ENCODE data around the gene ZNF714.

DNA sequence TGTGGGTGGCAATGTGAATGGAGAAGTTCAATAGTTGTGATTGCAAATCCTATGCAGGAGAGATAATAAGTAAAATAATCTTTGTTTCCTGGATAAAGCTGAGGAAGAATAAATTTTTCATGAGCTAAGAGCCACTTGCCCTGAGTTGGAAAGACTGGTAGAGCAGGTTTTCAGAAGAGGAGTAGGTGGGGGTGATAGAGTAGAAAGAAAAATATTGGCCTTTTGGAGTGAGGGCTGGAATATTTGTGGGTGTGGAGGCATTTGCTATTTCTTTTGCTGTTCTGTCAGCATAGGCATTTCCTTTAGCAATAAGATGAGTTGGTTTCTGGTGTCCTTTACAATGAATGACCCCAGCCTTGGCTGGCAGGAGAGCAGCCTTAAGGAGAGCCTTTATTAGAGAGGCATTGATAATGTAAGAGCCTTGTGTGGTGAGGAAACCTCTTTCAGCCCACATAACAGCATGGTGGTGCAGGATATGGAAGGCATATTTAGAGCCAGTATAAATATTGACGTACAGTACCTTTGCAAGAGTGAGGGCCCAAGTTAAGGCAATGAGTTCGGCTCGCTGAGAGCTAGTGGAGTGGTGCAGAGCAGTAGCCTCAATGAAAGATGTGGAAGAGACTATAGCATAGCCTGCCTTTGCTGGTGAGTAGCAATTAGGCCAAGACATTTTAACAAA is 48.2 kb downstream of the ZNF714 start:
- TF ChIP-seq, protein P1, sequence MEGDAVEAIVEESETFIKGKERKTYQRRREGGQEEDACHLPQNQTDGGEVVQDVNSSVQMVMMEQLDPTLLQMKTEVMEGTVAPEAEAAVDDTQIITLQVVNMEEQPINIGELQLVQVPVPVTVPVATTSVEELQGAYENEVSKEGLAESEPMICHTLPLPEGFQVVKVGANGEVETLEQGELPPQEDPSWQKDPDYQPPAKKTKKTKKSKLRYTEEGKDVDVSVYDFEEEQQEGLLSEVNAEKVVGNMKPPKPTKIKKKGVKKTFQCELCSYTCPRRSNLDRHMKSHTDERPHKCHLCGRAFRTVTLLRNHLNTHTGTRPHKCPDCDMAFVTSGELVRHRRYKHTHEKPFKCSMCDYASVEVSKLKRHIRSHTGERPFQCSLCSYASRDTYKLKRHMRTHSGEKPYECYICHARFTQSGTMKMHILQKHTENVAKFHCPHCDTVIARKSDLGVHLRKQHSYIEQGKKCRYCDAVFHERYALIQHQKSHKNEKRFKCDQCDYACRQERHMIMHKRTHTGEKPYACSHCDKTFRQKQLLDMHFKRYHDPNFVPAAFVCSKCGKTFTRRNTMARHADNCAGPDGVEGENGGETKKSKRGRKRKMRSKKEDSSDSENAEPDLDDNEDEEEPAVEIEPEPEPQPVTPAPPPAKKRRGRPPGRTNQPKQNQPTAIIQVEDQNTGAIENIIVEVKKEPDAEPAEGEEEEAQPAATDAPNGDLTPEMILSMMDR (IDR thresholded peaks at IDR 0.05), result no peak
- no peak for TF ChIP-seq ZFX (IDR thresholded peaks at IDR 0.05; ENCODE audit: borderline replicate concordance)

Data from 22Rv1 (cell line).